ENCODE results near the gene IRS2.

Gene IRS2

GRCh38 chr13:109713681-109714080 lies 72.7 kb downstream of the IRS2 start:
- 78 to 79% methylated on average over 3 to 4 of the region's 4 CpGs for WGBS, 2 experiments
- no peaks in the 10 kb centered on the region for H3K9me3 ChIP-seq (ENCODE audit: control insufficient read depth, low read length)
- no peak overlapping the region for H3K27ac ChIP-seq (ENCODE audit: insufficient read depth, low read depth, low read length, poor library complexity, severe bottlenecking)
- no peaks in the 10 kb centered on the region for H3K27me3 ChIP-seq (ENCODE audit: control insufficient read depth, insufficient read depth, low read length, poor library complexity, severe bottlenecking)
- no peak overlapping the region for H3K4me3 ChIP-seq (ENCODE audit: insufficient read depth, low read depth, low read length)
- H3K36me3 ChIP-seq (ENCODE audit: control insufficient read depth, insufficient read depth, low read length): no peaks in the 10 kb centered on the region
- H3K4me1 ChIP-seq (ENCODE audit: control insufficient read depth, insufficient read depth, low read length): no peaks in the 10 kb centered on the region

- H3K36me3 ChIP-seq (ENCODE audit: control insufficient read depth, insufficient read depth, low read length): no peaks in the 10 kb centered on the region
- no peak overlapping the region for H3K4me3 ChIP-seq (ENCODE audit: insufficient read depth, low read depth, low read length)
- H3K9me3 ChIP-seq (ENCODE audit: control insufficient read depth, low read length): no peaks in the 10 kb centered on the region
- WGBS, 2 experiments: 68 to 73% methylated on average over 9 of the region's 9 CpGs
- no peak overlapping the region for H3K27ac ChIP-seq (ENCODE audit: insufficient read depth, low read depth, low read length, poor library complexity, severe bottlenecking)
- no peaks in the 10 kb centered on the region for H3K4me1 ChIP-seq (ENCODE audit: control insufficient read depth, insufficient read depth, low read length)
- no peaks in the 10 kb centered on the region for H3K27me3 ChIP-seq (ENCODE audit: control insufficient read depth, insufficient read depth, low read length, poor library complexity, severe bottlenecking)
These were observed 74.2 kb downstream of the IRS2 start for GRCh38 chr13:109712124-109712722.

GRCh38 chr13:109707742-109708617 lies 78.4 kb downstream of the IRS2 start:
- no peaks in the 10 kb centered on the region for H3K27me3 ChIP-seq (ENCODE audit: control insufficient read depth, insufficient read depth, low read length, poor library complexity, severe bottlenecking)
- H3K9me3 ChIP-seq (ENCODE audit: control insufficient read depth, low read length): no peaks in the 10 kb centered on the region
- no peaks in the 10 kb centered on the region for H3K36me3 ChIP-seq (ENCODE audit: control insufficient read depth, insufficient read depth, low read length)
- no peak overlapping the region for H3K27ac ChIP-seq (ENCODE audit: insufficient read depth, low read depth, low read length, poor library complexity, severe bottlenecking)
- no peak overlapping the region for H3K4me3 ChIP-seq (ENCODE audit: insufficient read depth, low read depth, low read length)
- H3K4me1 ChIP-seq (ENCODE audit: control insufficient read depth, insufficient read depth, low read length): no peaks in the 10 kb centered on the region
- WGBS, 2 experiments: 92 to 93% methylated on average over 14 of the region's 14 CpGs

- Histone ChIP-seq H3K4me3 (ENCODE audit: insufficient read depth, low read depth, low read length) (no peak overlapping the region), H3K27me3 (ENCODE audit: control insufficient read depth, insufficient read depth, low read length, poor library complexity, severe bottlenecking) (no peaks in the 10 kb centered on the region), H3K4me1 (ENCODE audit: control insufficient read depth, insufficient read depth, low read length) (no peaks in the 10 kb centered on the region), H3K9me3 (ENCODE audit: control insufficient read depth, low read length) (no peaks in the 10 kb centered on the region), H3K27ac (ENCODE audit: insufficient read depth, low read depth, low read length, poor library complexity, severe bottlenecking) (no peak overlapping the region), H3K36me3 (ENCODE audit: control insufficient read depth, insufficient read depth, low read length) (no peaks in the 10 kb centered on the region)
- WGBS, 2 experiments: 84 to 87% methylated on average over 15 of the region's 15 CpGs
These were observed 79.2 kb downstream of the IRS2 start for GRCh38 chr13:109707044-109707741.

GRCh38 chr13:109706015-109706715 lies 80.2 kb downstream of the IRS2 start:
- WGBS, 2 experiments: 95 to 96% methylated on average over 11 to 12 of the region's 12 CpGs
- no peaks in the 10 kb centered on the region for H3K4me1 ChIP-seq (ENCODE audit: control insufficient read depth, insufficient read depth, low read length)
- H3K27ac ChIP-seq (ENCODE audit: insufficient read depth, low read depth, low read length, poor library complexity, severe bottlenecking): no peak overlapping the region
- no peaks in the 10 kb centered on the region for H3K27me3 ChIP-seq (ENCODE audit: control insufficient read depth, insufficient read depth, low read length, poor library complexity, severe bottlenecking)
- H3K4me3 ChIP-seq (ENCODE audit: insufficient read depth, low read depth, low read length): no peak overlapping the region
- no peaks in the 10 kb centered on the region for H3K9me3 ChIP-seq (ENCODE audit: control insufficient read depth, low read length)
- no peaks in the 10 kb centered on the region for H3K36me3 ChIP-seq (ENCODE audit: control insufficient read depth, insufficient read depth, low read length)

GRCh38 chr13:109704771-109705635 lies 81.4 kb downstream of the IRS2 start:
- no peak overlapping the region for H3K4me3 ChIP-seq (ENCODE audit: insufficient read depth, low read depth, low read length)
- no peaks in the 10 kb centered on the region for H3K4me1 ChIP-seq (ENCODE audit: control insufficient read depth, insufficient read depth, low read length)
- no peak overlapping the region for H3K27ac ChIP-seq (ENCODE audit: insufficient read depth, low read depth, low read length, poor library complexity, severe bottlenecking)
- 91 to 93% methylated on average over 22 of the region's 22 CpGs for WGBS, 2 experiments
- no peaks in the 10 kb centered on the region for H3K27me3 ChIP-seq (ENCODE audit: control insufficient read depth, insufficient read depth, low read length, poor library complexity, severe bottlenecking)
- no peaks in the 10 kb centered on the region for H3K9me3 ChIP-seq (ENCODE audit: control insufficient read depth, low read length)
- no peaks in the 10 kb centered on the region for H3K36me3 ChIP-seq (ENCODE audit: control insufficient read depth, insufficient read depth, low read length)

- Histone ChIP-seq H3K4me1 (ENCODE audit: control insufficient read depth, insufficient read depth, low read length) (no peaks in the 10 kb centered on the region), H3K27ac (ENCODE audit: insufficient read depth, low read depth, low read length, poor library complexity, severe bottlenecking) (no peak overlapping the region), H3K36me3 (ENCODE audit: control insufficient read depth, insufficient read depth, low read length) (no peaks in the 10 kb centered on the region), H3K4me3 (ENCODE audit: insufficient read depth, low read depth, low read length) (no peak overlapping the region), H3K9me3 (ENCODE audit: control insufficient read depth, low read length) (no peaks in the 10 kb centered on the region), H3K27me3 (ENCODE audit: control insufficient read depth, insufficient read depth, low read length, poor library complexity, severe bottlenecking) (no peaks in the 10 kb centered on the region)
- WGBS, 2 experiments: 83 to 100% methylated on average over 1 of the region's 3 CpGs
These were observed 83.1 kb downstream of the IRS2 start for GRCh38 chr13:109703250-109703649.

All from ectodermal cell (in vitro differentiated cells).